ENCODE data around the gene PKP2.

Gene PKP2

GRCh38 chr12:32777691-32778175 lies 118.8 kb downstream of the PKP2 start:
- H3K27ac ChIP-seq (replicated peaks): no peak overlapping the region
- peaks cover 7% of the 10 kb centered on the region for H3K27me3 ChIP-seq (ENCODE audit: insufficient read depth, poor library complexity, severe bottlenecking)
- DNase-seq (ENCODE audit: low read depth in 1 of 2, low spot score in 1 of 2): no peak
- H3K4me3 ChIP-seq (replicated peaks; ENCODE audit: insufficient read depth, low read length): no peak overlapping the region
- TF ChIP-seq REST (IDR thresholded peaks at IDR 0.05; ENCODE audit: insufficient replicate concordance, low read depth): no peak
- TF ChIP-seq POLR2AphosphoS5 (IDR thresholded peaks at IDR 0.05; ENCODE audit: low read depth): no peak
- no peak for TF ChIP-seq CTCF (IDR thresholded peaks at IDR 0.05; ENCODE audit: insufficient read depth, low read length)
- TF ChIP-seq GABPA (IDR thresholded peaks at IDR 0.05; ENCODE audit: low read depth): no peak
- no peak for TF ChIP-seq SPI1 (IDR thresholded peaks at IDR 0.05; ENCODE audit: borderline replicate concordance, low read depth)

GRCh38 chr12:32777159-32777558 lies 119.4 kb downstream of the PKP2 start:
- Histone ChIP-seq H3K27ac (replicated peaks) (no peak overlapping the region), H3K27me3 (ENCODE audit: insufficient read depth, poor library complexity, severe bottlenecking) (peaks cover 6% of the 10 kb centered on the region), H3K4me3 (replicated peaks; ENCODE audit: insufficient read depth, low read length) (no peak overlapping the region)
- DNase-seq (ENCODE audit: low read depth in 1 of 2, low spot score in 1 of 2): no peak
- no peak for TF ChIP-seq GABPA (IDR thresholded peaks at IDR 0.05; ENCODE audit: low read depth)
- no peak for TF ChIP-seq SPI1 (IDR thresholded peaks at IDR 0.05; ENCODE audit: borderline replicate concordance, low read depth)
- no peak for TF ChIP-seq POLR2AphosphoS5 (IDR thresholded peaks at IDR 0.05; ENCODE audit: low read depth)
- no peak for TF ChIP-seq REST (IDR thresholded peaks at IDR 0.05; ENCODE audit: insufficient replicate concordance, low read depth)
- TF ChIP-seq CTCF (IDR thresholded peaks at IDR 0.05; ENCODE audit: insufficient read depth, low read length): no peak

- DNase-seq (ENCODE audit: low read depth in 1 of 2, low spot score in 1 of 2): no peak
- Histone ChIP-seq H3K27me3 (ENCODE audit: insufficient read depth, poor library complexity, severe bottlenecking) (peaks cover 6% of the 10 kb centered on the region), H3K27ac (replicated peaks) (no peak overlapping the region), H3K4me3 (replicated peaks; ENCODE audit: insufficient read depth, low read length) (no peak overlapping the region)
- TF ChIP-seq CTCF (IDR thresholded peaks at IDR 0.05; ENCODE audit: insufficient read depth, low read length) (no peak), REST (IDR thresholded peaks at IDR 0.05; ENCODE audit: insufficient replicate concordance, low read depth) (no peak), SPI1 (IDR thresholded peaks at IDR 0.05; ENCODE audit: borderline replicate concordance, low read depth) (no peak), POLR2AphosphoS5 (IDR thresholded peaks at IDR 0.05; ENCODE audit: low read depth) (no peak), GABPA (IDR thresholded peaks at IDR 0.05; ENCODE audit: low read depth) (no peak)
Measured at GRCh38 chr12:32776258-32776657, 120.3 kb downstream of the PKP2 start.
